ENCODE measurements around the gene SNRPE. TPM values are rescaled to one million over a fixed set of nuclear protein-coding genes. Genes with fewer than 3 reads are reported as not detected.

The SNRPE gene
- total and polyA plus RNA-seq, 2 donors (not counting 3 experiments of a cell fraction or from before 2014, with no cell fraction given) = 196 to 219 TPM

GRCh38 chr1:203858055-203858454, 3.3 kb upstream of the SNRPE start:
- no peak overlapping the region for H3K4me3 ChIP-seq (replicated peaks in 1 of 3; ENCODE audit: insufficient read depth in 1 of 3, low read depth in 1 of 3, low read length in 3 of 3)
- H3K9ac ChIP-seq (replicated peaks; ENCODE audit: extremely low read depth, insufficient read depth, low read length) = peak overlapping the region; percentile 8
- POLR2A ChIA-PET = interaction anchor here (0.7 kb wide), 2 partner anchors 137 to 270 kb away, joined by 5 to 11 read pairs; no protein-coding TSS in a partner anchor

GRCh38 chr1:203858975-203859374, 2.4 kb upstream of the SNRPE start:
- POLR2A ChIA-PET = interaction anchor here (0.7 kb wide), 2 partner anchors 136 to 215 kb away, joined by 5 to 6 read pairs; no protein-coding TSS in a partner anchor
- Histone ChIP-seq H3K36me3 (ENCODE audit: control insufficient read depth in 2 of 2, extremely low read depth in 1 of 2, insufficient read depth in 2 of 2, low read length in 2 of 2) (peaks cover 0 to 2% of the 10 kb centered on the region in 2 experiments), H3K4me3 (replicated peaks in 1 of 3; ENCODE audit: insufficient read depth in 1 of 3, low read depth in 1 of 3, low read length in 3 of 3) (no peak overlapping the region), H3K9me1 (replicated peaks; ENCODE audit: control insufficient read depth, extremely low read depth, insufficient read depth, low read length) (no peaks in the 10 kb centered on the region), H3K9ac (replicated peaks; ENCODE audit: extremely low read depth, insufficient read depth, low read length) (no peak overlapping the region), H4K20me1 (replicated peaks; ENCODE audit: control insufficient read depth, extremely low read depth, insufficient read depth, low read length) (no peaks in the 10 kb centered on the region), H3K79me2 (ENCODE audit: control insufficient read depth, insufficient read depth, low read length) (peaks cover 24% of the 10 kb centered on the region), H3K27me3 (ENCODE audit: control insufficient read depth in 2 of 2, insufficient read depth in 2 of 2, low read length in 2 of 2) (no peaks in the 10 kb centered on the region), H2AFZ (ENCODE audit: low read depth, low read length) (no peak overlapping the region), H3K4me2 (ENCODE audit: insufficient read depth, low read length) (no peak overlapping the region), H3K27ac (ENCODE audit: insufficient read depth, low read depth, low read length) (no peak overlapping the region), H3K4me1 (ENCODE audit: control insufficient read depth, extremely low read depth, insufficient read depth, low read length) (peaks cover 23% of the 10 kb centered on the region), H3K9me3 (replicated peaks; ENCODE audit: control insufficient read depth, insufficient read depth, low read length) (no peaks in the 10 kb centered on the region)
- intact Hi-C loops (cut with micrococcal nuclease) (no loop called here), dilution Hi-C loops (cut with MboI; ENCODE audit: extremely low pct_ligation_motif_present, low sequenced_read_pairs) (loop anchor here (25.0 kb wide), 1 partner anchor 278 kb away; no protein-coding TSS in a partner anchor)
- DNase-seq (ENCODE audit: low read depth, low spot score) = no peak
- BruUV-seq (replicated peaks) = no TSS peak
- TF ChIP-seq EZH2 (IDR thresholded peaks at IDR 0.05; ENCODE audit: borderline replicate concordance, low read depth, low read length, severe bottlenecking) (no peak), MYC (IDR thresholded peaks at IDR 0.05; ENCODE audit: low read depth, low read length) (no peak), GATA2 (IDR thresholded peaks at IDR 0.05; ENCODE audit: insufficient read depth, insufficient read length, low read depth, low read length) (no peak), POLR2A (IDR thresholded peaks at IDR 0.05; ENCODE audit: low read depth, low read length) (no peak), POLR2AphosphoS5 (IDR thresholded peaks at IDR 0.05; ENCODE audit: insufficient read depth, low read depth, low read length) (no peak), MAX (IDR thresholded peaks at IDR 0.05; ENCODE audit: insufficient read depth, insufficient read length) (no peak), JUN (IDR thresholded peaks at IDR 0.05; ENCODE audit: borderline replicate concordance, insufficient read depth, insufficient read length, low read depth) (no peak)
- CTCF ChIA-PET = interaction anchor here (0.8 to 19.0 kb wide), 6 partner anchors 12 to 642 kb away, joined by 3 to 903 read pairs (median 6); no protein-coding TSS in a partner anchor
- no peak for FAIRE-seq

More at GRCh38 chr1:203858055-203858454, 3.3 kb upstream of the SNRPE start:
- TF ChIP-seq JUN (IDR thresholded peaks at IDR 0.05; ENCODE audit: borderline replicate concordance, insufficient read depth, insufficient read length, low read depth) = peak; percentile 33
- peak; percentile 24 for TF ChIP-seq POLR2AphosphoS5 (IDR thresholded peaks at IDR 0.05; ENCODE audit: insufficient read depth, low read depth, low read length)
- no peak for TF ChIP-seq GATA2 (IDR thresholded peaks at IDR 0.05; ENCODE audit: insufficient read depth, insufficient read length, low read depth, low read length)
- BruUV-seq (replicated peaks) = no TSS peak
- Histone ChIP-seq H3K79me2 (ENCODE audit: control insufficient read depth, insufficient read depth, low read length) (peaks cover 16% of the 10 kb centered on the region), H3K36me3 (ENCODE audit: control insufficient read depth in 2 of 2, extremely low read depth in 1 of 2, insufficient read depth in 2 of 2, low read length in 2 of 2) (peaks cover 0 to 2% of the 10 kb centered on the region in 2 experiments), H2AFZ (ENCODE audit: low read depth, low read length) (no peak overlapping the region), H3K27ac (ENCODE audit: insufficient read depth, low read depth, low read length) (peak overlapping the region; percentile 50), H3K27me3 (ENCODE audit: control insufficient read depth in 2 of 2, insufficient read depth in 2 of 2, low read length in 2 of 2) (no peaks in the 10 kb centered on the region), H3K4me2 (ENCODE audit: insufficient read depth, low read length) (peak overlapping the region; percentile 31), H4K20me1 (replicated peaks; ENCODE audit: control insufficient read depth, extremely low read depth, insufficient read depth, low read length) (no peaks in the 10 kb centered on the region), H3K4me1 (ENCODE audit: control insufficient read depth, extremely low read depth, insufficient read depth, low read length) (peaks cover 23% of the 10 kb centered on the region), H3K9me1 (replicated peaks; ENCODE audit: control insufficient read depth, extremely low read depth, insufficient read depth, low read length) (no peaks in the 10 kb centered on the region), H3K9me3 (replicated peaks; ENCODE audit: control insufficient read depth, insufficient read depth, low read length) (no peaks in the 10 kb centered on the region)
- dilution Hi-C loops (cut with MboI; ENCODE audit: extremely low pct_ligation_motif_present, low sequenced_read_pairs) (loop anchor here (25.0 kb wide), 1 partner anchor 279 kb away; no protein-coding TSS in a partner anchor), intact Hi-C loops (cut with micrococcal nuclease) (no loop called here)
- CTCF ChIA-PET = interaction anchor here (1.0 to 19.0 kb wide), 6 partner anchors 13 to 573 kb away, joined by 3 to 903 read pairs (median 6); no protein-coding TSS in a partner anchor
- DNase-seq (ENCODE audit: low read depth, low spot score) (peak; percentile 41), FAIRE-seq (no peak)
